ENCODE results near the gene ZDHHC22. TPM values are rescaled to one million over a fixed set of nuclear protein-coding genes. Genes with fewer than 3 reads are reported as not detected.

ZDHHC22 gene
- total RNA-seq, 4 donors from 2014 or later: not detected

- TF ChIP-seq CTCF (IDR thresholded peaks at IDR 0.05; ENCODE audit: low read depth): no peak
Measured at GRCh38 chr14:77106666-77107065, 34.9 kb downstream of the ZDHHC22 start.

GRCh38 chr14:77105145-77105939 lies 36.2 kb downstream of the ZDHHC22 start:
- TF ChIP-seq CTCF (IDR thresholded peaks at IDR 0.05; ENCODE audit: low read depth): no peak

GRCh38 chr14:77104393-77104792 lies 37.2 kb downstream of the ZDHHC22 start:
- no peak for TF ChIP-seq CTCF (IDR thresholded peaks at IDR 0.05; ENCODE audit: low read depth)

GRCh38 chr14:77103951-77104350 lies 37.6 kb downstream of the ZDHHC22 start:
- TF ChIP-seq CTCF (IDR thresholded peaks at IDR 0.05; ENCODE audit: low read depth): no peak

- no peak for TF ChIP-seq CTCF (IDR thresholded peaks at IDR 0.05; ENCODE audit: low read depth)
Measured at GRCh38 chr14:77103475-77103874, 38.1 kb downstream of the ZDHHC22 start.

GRCh38 chr14:77102154-77102553 lies 39.4 kb downstream of the ZDHHC22 start:
- TF ChIP-seq CTCF (IDR thresholded peaks at IDR 0.05; ENCODE audit: low read depth): no peak

GRCh38 chr14:77100961-77101360 lies 40.6 kb downstream of the ZDHHC22 start:
- TF ChIP-seq CTCF (IDR thresholded peaks at IDR 0.05; ENCODE audit: low read depth): no peak

Data from subcutaneous adipose tissue (tissue), 4 donors.